ENCODE measurements around the gene KCNG1. TPM values are rescaled to one million over a fixed set of nuclear protein-coding genes. Genes with fewer than 3 reads are reported as not detected.

The KCNG1 gene
- total and polyA plus RNA-seq, 11 donors = 0.10 to 0.64 (median 0.38) TPM; not detected in 2

- WGBS, 4 donors = 77 to 81% (median 78%) methylated on average over 21 of the region's 21 CpGs
- intact Hi-C loops (cut with DNase I) = no loop called here
- ATAC-seq = no peak
These were observed 3.0 kb downstream of the KCNG1 start for GRCh38 chr20:51019656-51020592.

GRCh38 chr20:51017251-51017650, 5.7 kb downstream of the KCNG1 start:
- intact Hi-C loops (cut with DNase I) = no loop called here
- WGBS, 4 donors = 78 to 83% (median 80%) methylated on average over 9 of the region's 9 CpGs
- DNase-seq = no peak

More at GRCh38 chr20:51019656-51020592, 3.0 kb downstream of the KCNG1 start:
- peaks cover 0 to 17% (median 6%) of the 10 kb centered on the region in 12 donors for H3K4me1 ChIP-seq
- H3K27ac ChIP-seq = no peak overlapping the region
- no peak overlapping the region for H3K4me3 ChIP-seq
- H3K27me3 ChIP-seq = peaks cover 16 to 61% (median 35%) of the 10 kb centered on the region in 9 donors
- H3K36me3 ChIP-seq = no peaks in the 10 kb centered on the region
- TF ChIP-seq, protein P1, sequence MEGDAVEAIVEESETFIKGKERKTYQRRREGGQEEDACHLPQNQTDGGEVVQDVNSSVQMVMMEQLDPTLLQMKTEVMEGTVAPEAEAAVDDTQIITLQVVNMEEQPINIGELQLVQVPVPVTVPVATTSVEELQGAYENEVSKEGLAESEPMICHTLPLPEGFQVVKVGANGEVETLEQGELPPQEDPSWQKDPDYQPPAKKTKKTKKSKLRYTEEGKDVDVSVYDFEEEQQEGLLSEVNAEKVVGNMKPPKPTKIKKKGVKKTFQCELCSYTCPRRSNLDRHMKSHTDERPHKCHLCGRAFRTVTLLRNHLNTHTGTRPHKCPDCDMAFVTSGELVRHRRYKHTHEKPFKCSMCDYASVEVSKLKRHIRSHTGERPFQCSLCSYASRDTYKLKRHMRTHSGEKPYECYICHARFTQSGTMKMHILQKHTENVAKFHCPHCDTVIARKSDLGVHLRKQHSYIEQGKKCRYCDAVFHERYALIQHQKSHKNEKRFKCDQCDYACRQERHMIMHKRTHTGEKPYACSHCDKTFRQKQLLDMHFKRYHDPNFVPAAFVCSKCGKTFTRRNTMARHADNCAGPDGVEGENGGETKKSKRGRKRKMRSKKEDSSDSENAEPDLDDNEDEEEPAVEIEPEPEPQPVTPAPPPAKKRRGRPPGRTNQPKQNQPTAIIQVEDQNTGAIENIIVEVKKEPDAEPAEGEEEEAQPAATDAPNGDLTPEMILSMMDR (IDR thresholded peaks at IDR 0.05) = no peak
- no peak for TF ChIP-seq POLR2A (IDR thresholded peaks at IDR 0.05)
- H3K9me3 ChIP-seq = no peaks in the 10 kb centered on the region
- DNase-seq = no peak

GRCh38 chr20:51016521-51016920, 6.4 kb downstream of the KCNG1 start:
- 86 to 93% (median 88%) methylated on average over 9 of the region's 9 CpGs for WGBS, 4 donors
- TF ChIP-seq, protein P1 (IDR thresholded peaks at IDR 0.05) = no peak
- TF ChIP-seq POLR2A (IDR thresholded peaks at IDR 0.05) = no peak
- no peaks in the 10 kb centered on the region for H3K36me3 ChIP-seq
- ATAC-seq (no peak), DNase-seq (no peak)
- peaks cover 0 to 58% (median 11%) of the 10 kb centered on the region in 9 donors for H3K27me3 ChIP-seq
- no peak overlapping the region for H3K27ac ChIP-seq
- H3K9me3 ChIP-seq = no peaks in the 10 kb centered on the region
- H3K4me3 ChIP-seq = no peak overlapping the region
- intact Hi-C loops (cut with DNase I) = no loop called here
- H3K4me1 ChIP-seq = no peaks in the 10 kb centered on the region

More at GRCh38 chr20:51017251-51017650, 5.7 kb downstream of the KCNG1 start:
- Histone ChIP-seq H3K36me3 (no peaks in the 10 kb centered on the region), H3K27me3 (peaks cover 2 to 58% (median 13%) of the 10 kb centered on the region in 9 donors), H3K4me1 (peaks cover 0 to 1% (median 0%) of the 10 kb centered on the region in 12 donors), H3K27ac (no peak overlapping the region), H3K9me3 (no peaks in the 10 kb centered on the region), H3K4me3 (no peak overlapping the region)
- ATAC-seq = no peak
- no peak for TF ChIP-seq POLR2A (IDR thresholded peaks at IDR 0.05)
- TF ChIP-seq, protein P1 (IDR thresholded peaks at IDR 0.05) = no peak

All from heart left ventricle (tissue), 16 donors.